NOMO-1 treated with DMSO at 0.1 percent for 48 hours (cell line): ENCODE results near the gene GLDN.
A peak's percentile ranks its signal among the peaks of the same experiment; 100 is the strongest.

Source experiments
- DNase-seq: peaks from one replicate; lab custom pipeline; 2025; ENCODE audit not compliant: unreplicated experiment; lab: John Stamatoyannopoulos, UW

GLDN gene

DNA sequence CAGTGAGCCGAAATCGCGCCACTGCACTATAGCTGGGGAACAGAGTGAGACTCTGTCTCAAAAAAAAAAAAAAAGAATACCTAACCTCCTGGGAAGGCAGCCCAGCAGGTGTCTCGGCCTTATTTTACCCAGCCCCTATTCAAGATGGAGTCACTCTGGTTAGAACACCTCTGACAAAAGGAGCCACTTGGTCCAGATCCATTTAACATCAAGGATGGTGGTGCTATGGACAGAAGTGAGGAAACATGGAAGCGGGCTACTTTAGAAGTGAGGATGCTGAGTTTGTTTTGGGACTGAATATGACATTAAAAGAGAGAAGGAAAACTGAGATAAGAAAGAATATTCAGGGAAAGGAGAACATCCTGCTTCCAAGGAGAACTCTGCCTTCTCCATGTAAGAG is 14.7 kb downstream of the GLDN start:
- DNase-seq: no peak

DNA sequence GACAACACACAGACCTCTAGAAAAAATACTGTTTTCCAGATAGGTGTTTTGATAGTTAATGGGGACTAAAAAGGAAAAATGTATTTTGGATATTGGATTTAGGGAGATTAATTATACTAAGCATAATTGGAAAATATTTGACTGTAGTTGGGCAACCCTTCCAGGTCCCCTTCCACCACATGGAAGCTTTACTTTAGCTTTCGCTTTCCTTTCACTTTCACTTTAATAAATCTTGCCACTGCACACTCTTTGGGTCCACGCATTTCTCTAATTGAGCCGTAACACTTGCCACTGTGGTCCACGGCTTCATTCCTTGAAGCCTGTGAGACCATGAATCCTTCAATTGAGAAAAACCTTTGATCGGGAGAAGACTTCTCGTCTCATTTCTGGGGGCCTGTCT is 15.5 kb downstream of the GLDN start:
- peak; percentile 12 for DNase-seq

DNA sequence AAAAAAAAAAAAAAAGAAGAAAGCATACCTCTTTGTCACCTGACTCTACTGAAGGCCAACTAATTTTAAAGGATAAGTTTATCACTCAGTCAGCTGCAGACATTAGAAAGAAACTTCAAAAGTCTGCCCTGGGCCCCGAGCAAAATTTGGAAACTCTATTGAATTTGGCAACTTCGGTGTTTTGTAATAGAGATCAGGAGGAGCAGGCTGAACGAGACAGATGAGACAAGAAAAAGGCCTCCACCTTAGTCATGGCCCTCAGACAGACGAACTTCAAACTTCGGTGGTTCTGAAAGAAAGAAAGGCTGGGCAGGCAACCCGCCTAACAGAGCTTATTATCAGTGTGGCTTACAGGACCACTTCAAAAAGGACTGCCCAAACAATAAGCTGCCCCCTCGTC is 18.5 kb downstream of the GLDN start:
- peak; percentile 58 for DNase-seq

DNA sequence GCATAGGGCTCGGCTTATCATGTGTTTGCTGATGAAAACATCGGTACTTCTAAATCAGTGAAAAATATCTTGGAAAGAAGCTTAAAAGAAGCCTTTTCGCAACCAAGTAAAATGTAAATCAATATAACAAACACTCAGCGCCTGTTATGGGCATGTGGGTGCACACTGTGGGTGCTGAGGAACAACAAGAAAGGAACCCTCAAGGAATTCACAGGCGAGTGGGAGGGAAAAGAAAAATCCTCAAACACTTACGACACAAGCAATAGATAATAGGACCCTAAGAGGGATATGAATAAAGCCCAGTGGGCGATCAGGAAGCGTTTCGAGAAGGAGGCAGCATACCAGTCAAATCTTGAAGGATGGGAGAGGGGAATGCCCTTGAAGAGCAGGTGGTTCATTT is 21.9 kb downstream of the GLDN start:
- no peak for DNase-seq

DNA sequence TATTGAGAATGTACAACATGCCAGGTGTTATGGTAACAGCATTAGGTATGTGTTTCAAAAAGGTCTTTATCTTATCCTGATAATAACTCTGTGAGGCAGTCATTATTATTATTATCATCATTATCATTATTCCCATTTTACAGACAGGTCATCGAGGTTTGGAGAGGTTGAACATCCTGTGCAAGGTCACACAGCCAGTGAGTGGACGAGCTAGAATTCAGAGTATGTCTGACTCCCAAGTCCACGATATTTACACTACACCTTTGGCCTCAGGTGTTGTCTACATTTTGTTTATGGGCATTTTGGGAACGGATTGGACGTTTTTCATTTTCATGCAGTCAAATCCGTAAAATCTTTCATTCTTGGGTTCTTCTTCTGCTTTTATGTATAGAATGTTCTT is 24.0 kb downstream of the GLDN start:
- no peak for DNase-seq

DNA sequence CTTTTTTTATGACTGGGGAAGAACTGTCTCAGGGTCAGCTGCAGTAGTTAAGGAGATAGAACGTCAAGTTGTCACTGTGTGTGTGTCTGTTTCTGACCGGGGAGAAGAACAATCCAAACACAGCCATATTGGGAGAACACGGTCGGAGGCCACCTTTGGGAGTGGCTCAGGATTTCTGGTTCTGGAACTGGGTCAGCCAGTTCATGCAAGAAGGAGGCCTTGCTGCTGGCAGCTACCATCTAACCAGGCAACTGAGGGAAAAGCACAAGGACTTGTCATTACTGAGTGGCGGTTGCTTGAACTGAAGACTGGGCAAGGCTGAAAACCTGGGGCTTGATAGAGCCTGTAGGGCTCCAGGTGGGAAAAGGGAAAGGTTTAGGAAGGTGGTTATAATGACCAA is 24.6 kb downstream of the GLDN start:
- DNase-seq: no peak

- no peak for DNase-seq
Observed at GRCh38 chr15:51366920-51367319, 25.5 kb downstream of the GLDN start.

- DNase-seq: no peak
Observed at GRCh38 chr15:51367322-51367976, 26.0 kb downstream of the GLDN start.

GRCh38 chr15:51368307-51368706 is 26.9 kb downstream of the GLDN start:
- no peak for DNase-seq

GRCh38 chr15:51368751-51369450 is 27.4 kb downstream of the GLDN start:
- no peak for DNase-seq

GRCh38 chr15:51369451-51369761 is 28.0 kb downstream of the GLDN start:
- no peak for DNase-seq

DNA sequence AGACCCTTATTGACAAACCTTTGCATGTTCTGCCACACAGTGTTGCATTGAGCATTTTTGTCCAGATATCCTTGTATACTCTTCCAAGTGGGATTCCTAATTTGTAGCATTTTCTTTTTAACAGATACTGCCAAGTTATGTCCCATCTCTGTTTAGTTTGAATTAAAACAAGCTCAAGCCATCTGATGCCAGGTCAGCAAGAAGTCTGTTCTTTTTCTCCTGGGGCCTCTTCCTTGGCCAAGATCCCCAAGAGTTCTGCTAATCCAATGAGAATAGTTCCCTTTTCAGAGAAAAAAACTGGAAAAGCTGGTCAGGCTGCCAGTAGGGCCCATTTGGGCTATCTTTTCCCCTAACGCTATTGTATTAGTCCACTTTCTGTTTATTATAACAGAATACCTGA is 29.8 kb downstream of the GLDN start:
- no peak for DNase-seq

GRCh38 chr15:51374131-51374530 is 32.7 kb downstream of the GLDN start:
- DNase-seq: no peak

- no peak for DNase-seq
Observed at GRCh38 chr15:51375966-51376640, 34.6 kb downstream of the GLDN start.

DNA sequence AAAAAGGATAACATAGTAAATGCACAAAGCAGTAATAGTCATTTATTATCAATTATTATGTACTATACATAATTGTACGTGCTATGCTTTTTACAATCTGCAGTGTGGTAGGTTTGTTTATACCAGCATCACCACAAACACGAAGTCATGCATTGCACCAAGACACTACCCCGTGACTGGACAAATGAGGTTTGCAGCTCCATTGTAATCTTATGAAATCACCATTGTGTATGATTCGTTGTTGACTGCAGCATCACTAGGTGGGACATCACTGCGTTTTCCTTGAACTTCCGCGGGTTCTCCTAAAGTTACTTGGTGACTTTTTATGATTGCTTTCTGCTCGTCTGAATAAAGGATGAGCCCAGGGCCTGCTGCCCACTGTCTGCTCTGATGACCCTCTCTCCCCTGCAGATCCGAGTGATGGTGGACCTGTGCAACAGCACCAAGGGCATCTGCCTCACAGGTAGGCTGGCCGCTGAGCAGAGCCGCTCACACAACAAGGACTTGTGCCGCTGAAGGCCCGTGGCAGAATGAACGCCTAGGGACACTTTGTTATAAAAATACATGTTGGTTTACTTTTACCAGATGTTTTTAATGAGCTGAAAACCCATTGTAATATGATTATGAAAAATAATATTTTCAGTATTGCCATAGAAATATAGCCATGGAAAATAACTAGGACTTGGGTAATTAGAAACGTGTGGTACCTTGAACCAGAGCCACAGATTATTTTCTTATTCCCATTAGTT is 35.8 kb downstream of the GLDN start:
- no peak for DNase-seq

GRCh38 chr15:51378406-51378805 is 37.0 kb downstream of the GLDN start:
- no peak for DNase-seq

DNA sequence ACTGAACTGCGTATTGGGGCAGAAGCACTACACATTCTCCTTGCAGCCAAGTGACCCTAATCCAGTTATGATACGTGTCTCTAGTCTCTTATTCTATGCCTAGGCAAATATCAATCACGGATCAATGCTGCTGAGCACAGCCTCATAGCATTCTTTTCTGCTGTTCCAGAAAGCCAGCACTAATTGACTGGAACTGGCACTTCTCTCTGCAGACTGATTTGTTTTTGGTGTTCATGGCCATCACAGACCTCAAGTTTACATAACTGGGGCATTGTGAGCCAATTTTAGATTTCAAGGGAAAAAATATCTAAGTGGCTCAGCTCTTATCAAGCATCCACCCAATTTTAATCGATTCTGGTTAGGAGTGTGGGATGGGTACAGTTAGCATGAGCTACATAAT is 37.9 kb downstream of the GLDN start:
- DNase-seq: no peak

GRCh38 chr15:51380999-51381806 is 39.7 kb downstream of the GLDN start:
- peak; percentile 84 for DNase-seq

DNA sequence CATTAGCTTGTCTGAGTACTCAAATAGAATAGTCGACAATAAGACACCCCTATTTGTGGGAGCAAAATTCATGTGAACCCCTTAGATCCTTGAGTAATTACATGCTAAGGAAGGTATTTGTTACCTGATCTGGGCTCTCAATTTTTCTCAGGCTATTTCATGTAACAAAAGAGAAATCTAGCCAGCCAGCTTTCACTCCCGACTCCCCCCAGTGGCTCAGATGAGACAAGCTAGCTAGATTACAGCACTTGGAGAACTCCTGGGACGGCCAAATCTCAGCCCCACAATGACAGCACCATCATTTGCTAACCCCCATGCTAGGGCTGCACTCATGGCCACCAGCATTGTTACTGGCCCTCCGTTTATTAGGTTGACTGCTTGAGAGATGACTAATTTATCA is 41.3 kb downstream of the GLDN start:
- DNase-seq: peak; percentile 47

GRCh38 chr15:51386029-51386428 is 44.6 kb downstream of the GLDN start:
- no peak for DNase-seq

DNA sequence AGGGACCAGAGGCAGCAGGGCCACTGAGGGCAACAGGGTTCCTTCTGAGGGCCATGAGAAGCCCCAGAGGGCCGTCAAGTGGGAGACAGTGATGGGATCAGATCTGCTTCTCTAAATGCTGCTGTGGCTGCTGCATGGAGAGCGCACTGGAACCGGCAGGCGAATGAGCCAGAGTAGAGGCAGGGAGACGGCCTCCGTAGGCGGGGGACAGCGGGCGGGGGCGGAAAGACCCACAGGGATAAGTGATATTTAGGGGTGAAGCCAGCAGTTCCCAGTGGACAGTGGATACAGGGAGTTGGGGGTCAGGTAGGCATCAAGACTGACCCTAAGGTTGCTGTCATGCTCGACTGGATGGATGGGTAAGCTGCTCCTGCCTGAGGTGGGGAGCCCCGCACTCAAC is 45.0 kb downstream of the GLDN start:
- DNase-seq: no peak
